Measurements from ENCODE around the gene ZNF362.

- TF ChIP-seq, protein P1, sequence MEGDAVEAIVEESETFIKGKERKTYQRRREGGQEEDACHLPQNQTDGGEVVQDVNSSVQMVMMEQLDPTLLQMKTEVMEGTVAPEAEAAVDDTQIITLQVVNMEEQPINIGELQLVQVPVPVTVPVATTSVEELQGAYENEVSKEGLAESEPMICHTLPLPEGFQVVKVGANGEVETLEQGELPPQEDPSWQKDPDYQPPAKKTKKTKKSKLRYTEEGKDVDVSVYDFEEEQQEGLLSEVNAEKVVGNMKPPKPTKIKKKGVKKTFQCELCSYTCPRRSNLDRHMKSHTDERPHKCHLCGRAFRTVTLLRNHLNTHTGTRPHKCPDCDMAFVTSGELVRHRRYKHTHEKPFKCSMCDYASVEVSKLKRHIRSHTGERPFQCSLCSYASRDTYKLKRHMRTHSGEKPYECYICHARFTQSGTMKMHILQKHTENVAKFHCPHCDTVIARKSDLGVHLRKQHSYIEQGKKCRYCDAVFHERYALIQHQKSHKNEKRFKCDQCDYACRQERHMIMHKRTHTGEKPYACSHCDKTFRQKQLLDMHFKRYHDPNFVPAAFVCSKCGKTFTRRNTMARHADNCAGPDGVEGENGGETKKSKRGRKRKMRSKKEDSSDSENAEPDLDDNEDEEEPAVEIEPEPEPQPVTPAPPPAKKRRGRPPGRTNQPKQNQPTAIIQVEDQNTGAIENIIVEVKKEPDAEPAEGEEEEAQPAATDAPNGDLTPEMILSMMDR (IDR thresholded peaks at IDR 0.05), result no peak
- TF ChIP-seq POLR2A (IDR thresholded peaks at IDR 0.05), result no peak
Observed at GRCh38 chr1:33269621-33270020, 13.3 kb downstream of the ZNF362 start.
